Eye (tissue), 1 donor: ENCODE results near the gene RNASE4.
A peak's percentile ranks its signal among the peaks of the same experiment; 100 is the strongest.
"Not testable (repeated sequence)": the region's sequence is repeated elsewhere in the genome, so short reads cannot be mapped to it uniquely, and the experiment has no call there.

ENCODE experiments used
- DNase-seq: peaks from one replicate; pipeline ENCODE4 v3.0.0-alpha.2; 2015

The RNASE4 gene

DNA sequence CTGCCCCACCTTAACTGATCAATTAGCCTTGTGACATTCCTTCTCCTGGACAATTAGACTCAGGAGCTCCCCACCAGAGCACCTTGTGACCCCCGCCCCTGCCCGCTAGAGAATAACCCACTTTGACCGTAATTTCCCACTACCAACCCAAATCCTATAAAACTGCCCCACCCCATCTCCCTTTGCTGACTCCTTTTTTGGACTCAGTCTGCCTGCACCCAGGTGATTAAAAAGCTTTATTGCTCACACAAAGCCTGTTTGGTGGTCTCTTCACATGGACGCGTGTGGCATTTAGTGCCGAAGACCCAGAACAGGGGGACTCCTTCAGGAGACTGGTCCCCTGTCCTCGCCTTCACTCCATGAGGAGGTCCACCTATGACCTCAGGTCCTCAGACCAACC lies 16.6 kb downstream of the RNASE4 start:
- not testable (repeated sequence) for DNase-seq

DNA sequence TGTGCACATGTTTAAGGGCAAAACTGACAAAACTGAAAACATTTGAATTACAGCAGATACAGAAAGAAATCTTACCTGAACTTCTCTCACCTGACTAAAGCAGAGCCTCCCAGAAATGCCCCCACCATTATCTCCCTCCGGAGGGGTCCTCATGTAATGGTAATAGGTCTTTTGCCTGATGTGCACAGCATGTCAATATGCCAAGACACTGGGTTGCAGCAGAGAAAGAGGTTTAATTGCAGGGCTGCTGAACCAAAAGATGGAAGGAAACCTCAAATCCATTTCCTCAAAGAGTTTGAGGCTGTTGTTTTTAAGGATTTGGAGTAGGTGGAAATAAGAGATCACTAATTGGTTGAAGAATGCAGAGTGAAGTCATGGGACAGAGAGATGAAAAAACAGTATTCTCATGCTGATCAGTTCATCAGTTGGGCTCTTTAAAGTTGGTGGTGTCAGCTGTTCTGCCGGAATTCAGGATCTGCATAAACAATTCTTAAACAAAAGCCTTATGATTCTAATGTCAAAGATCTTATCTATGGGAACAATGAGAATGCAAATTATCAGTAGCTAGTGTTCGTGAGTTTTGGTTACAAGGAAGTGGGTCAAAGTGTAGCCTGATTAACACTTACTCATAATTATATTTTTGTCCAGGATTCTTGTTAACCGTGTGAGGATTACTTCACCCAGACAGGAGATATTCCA lies 22.4 kb downstream of the RNASE4 start:
- DNase-seq: no peak

DNA sequence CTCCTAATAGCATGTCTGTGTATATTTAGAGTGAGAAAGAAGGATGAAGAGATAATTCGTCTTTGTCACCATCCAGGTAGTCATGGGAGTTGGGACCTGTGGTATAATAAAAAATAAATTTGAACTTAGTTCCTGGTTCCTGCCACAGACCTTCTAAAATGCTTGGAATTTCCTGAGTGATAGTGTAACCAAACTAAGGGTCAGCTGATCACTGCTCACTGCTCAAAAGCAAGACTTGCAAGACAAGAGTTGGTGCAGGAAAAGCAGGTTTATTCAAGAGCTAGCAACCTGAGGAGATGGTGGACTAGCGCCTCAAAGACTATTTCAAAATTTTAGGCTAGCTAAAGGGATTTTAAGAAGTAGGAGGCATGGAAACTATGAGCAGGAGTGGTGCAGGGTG lies 23.3 kb downstream of the RNASE4 start:
- no peak for DNase-seq

DNA sequence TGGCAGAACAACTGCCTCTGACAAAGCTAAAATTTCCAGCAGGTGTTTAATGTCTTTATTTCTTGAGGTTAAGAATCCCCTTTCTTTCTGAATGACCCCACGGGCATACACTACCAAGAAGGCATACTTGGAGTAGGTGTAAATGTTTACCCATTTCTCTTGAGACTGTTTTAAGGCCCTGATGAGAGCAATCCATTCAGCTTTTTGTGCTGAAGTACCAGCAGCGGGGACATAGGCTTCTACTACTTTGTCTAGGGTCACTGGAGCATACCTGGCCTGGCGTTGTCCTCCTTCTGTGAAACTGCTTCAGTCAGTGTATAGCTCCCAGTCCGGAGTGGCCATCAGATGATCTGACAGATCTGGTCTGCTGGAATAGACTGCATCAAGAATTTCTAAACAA lies 26.9 kb downstream of the RNASE4 start:
- no peak for DNase-seq

DNA sequence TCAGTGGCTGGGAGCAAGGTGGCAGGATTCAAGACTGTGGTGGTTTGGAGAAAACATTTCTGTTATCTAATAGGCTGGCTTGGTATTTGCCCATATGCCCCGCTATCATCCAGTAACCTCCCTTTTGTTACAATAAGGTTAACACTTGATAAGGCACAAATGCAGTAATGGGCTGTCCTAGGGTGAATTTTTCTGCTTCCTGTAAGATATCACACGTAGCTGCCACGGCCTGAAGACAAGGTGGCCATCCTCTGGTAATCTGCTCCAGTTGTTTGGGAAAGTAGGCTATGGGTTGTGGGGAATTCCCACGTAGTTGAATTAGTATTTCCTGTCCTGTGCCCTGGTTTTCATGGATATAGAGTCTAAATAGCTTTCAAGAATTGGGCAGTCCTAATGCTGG lies 27.3 kb downstream of the RNASE4 start:
- no peak for DNase-seq

DNA sequence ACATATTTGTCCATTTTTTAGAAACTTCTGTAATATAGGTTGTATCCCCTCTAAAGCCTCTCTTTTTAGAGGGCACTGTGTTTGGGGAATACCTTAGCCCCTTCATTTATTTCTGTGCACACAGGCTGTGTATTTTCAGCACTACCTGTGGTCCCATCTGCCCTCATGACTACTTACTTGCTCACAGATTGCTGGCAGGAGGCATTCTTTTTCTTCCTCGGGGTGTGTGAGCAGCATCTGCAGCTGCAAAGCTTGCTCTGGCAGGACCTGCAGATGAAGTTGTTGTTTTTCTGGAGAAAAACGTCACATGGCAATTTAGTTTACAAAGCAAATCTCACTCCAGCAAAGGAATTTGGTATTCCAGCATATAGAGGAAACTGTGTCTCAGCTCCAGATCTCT lies 28.5 kb downstream of the RNASE4 start:
- no peak for DNase-seq

DNA sequence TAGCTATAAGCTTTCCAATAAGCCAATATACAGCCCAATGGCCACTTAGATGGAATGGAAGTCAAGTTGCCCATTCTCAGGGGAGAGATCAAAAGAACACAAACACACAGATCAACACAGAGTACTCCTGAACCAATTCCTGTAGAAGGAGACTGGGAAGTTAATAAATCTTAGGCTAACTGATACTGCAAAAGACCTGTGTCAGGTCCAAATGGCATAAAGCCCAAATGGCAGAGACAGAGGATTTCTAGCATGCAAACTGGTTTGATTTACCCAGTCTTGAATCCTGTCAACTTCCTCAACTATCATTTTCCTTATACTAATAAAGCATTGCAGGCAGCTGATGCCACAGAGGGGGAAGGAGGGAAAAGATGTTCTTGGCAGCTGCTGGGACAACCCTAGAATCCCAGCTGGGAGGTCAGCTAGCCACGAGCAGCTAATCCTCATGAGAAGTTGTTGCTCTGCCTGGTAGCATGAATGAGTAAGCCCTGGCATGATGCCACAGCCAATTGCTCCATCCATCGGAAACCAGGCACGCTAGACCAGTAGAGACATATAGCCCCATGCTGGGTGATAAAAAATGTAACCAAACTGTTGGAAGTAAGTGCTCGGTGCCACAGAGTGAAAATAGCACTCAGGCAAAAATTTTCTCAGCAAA lies 30.4 kb downstream of the RNASE4 start:
- no peak for DNase-seq

DNA sequence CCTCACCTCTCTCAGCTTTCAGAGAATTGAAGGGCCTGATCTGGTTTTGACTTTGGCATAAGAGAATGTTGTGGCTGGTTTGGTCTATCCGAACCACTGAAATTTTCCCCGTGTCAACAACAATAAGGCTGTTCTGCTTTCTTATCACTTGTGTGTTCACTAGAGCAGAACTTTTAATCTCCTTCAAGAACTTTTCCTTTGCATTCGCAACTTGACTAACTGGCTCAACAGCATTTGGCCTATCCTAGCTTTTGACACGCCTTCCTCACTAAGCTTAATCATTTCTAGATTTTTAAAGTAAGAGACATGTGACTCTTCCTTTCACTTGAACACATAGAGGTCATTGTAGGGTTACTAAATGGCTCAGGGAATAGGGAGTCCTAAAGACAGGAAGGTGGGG lies 35.4 kb downstream of the RNASE4 start:
- DNase-seq: peak; percentile 19

DNA sequence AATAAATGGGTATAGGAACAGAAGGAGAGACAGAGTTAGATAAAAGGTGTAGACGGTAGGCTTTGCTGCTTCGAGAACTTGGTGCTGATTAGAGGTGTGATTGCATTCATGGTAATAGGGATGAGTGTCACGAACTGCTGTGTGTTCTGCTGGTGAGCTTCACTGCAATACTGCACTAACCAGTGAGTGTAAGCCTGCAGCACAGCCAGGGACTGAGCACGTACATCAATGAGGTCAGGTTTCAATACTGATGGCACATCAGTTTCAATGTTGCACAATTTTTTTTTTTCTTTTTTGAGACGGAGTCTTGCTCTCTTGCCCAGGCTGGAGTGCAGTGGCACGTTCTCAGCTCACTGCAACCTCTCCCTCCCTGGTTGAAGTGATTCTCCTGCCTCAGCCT lies 36.4 kb downstream of the RNASE4 start:
- DNase-seq: no peak

DNA sequence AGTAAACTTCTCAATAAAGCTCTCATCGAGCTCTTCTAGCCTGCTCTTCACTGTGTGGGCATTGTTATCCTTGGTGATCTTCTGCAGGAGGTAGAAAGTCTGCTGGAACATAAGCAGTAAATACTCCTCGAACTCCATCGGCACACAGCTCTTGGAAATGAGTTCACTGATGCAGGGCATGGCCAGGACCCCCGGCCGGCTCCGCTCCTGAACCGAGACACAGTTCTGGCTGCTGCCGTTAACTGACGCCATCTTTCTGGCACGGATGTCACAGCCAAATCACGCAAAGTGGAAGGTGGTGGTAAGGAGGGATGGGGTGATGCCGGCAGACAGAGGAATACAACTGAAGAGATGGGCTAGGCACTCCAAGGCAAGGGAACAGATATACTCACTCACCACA lies 37.7 kb downstream of the RNASE4 start:
- DNase-seq: no peak

DNA sequence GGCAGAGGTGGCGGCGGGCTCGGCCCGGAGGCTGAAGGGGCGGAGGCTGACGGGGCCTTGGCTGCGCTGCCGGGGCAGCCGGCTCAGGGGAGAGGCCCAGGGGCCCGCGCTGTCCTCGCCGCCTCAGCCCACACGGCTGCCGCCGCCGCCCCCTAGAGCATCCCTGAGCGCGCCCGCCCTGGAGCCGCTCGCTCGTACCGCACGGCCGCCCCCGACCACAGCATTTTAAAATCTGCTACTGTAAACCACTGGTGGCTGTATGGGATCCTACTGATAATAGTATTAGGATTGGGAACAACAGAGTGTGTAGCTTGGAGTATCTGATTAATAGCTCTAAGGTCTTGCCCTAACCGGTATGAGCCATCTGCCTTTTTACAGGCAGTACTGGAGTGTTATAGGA lies 39.1 kb downstream of the RNASE4 start:
- DNase-seq: peak; percentile 35

DNA sequence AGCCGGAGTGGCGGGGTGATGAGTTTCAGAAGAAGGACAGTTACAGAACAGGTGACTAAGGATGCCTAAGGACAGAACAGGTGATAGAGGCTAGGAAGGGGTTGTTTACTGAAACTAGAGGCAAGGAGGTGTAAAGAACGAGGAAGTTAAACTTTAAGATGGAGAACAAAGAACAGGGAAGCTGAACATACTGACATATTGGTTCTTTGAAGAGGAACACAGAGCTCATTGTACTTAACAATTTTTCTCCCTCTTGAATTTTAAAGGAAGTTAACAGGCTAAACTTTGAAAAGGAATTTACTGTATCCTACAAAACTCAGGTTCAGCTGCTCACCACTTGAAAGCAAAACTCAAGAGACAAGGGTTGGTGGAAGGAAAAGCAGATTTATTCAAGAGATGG lies 41.8 kb downstream of the RNASE4 start:
- not testable (repeated sequence) for DNase-seq

DNA sequence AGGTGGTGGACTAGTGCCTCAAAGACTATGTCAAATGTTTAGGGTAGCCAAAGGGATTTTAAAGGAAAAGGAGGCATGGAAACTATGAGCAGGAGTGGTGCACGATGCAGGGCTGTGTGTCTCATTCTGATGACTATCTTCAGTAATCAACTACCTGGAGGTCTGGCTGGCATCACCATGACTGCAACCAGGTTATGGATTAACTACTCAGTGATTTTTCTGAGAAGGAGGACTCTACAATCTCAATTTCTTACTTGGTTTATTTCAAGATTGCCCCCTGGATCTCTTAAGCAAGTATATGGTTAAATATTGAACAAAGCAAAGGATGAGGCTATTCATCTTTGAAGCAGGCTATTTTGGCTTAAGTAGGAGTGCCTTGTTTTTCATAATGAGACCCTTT lies 42.2 kb downstream of the RNASE4 start:
- DNase-seq: no peak

DNA sequence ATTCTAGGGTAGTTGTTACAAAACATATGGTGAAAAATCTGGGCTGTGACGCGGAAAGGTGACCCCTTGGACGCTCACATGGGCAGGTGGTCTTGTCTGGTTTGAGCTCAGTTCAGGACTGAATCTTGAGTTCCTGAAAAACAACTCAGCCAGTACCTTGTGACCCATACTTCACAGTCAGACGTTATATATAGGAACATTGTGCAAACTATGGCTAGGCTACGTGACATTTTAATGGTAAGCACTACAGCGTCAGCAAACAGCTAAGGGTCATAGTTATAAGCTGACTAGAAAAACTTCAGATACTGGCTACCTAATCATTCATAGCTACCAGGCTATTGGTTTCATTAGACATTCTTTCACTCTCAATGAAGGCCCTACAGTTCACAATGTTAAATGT lies 46.5 kb downstream of the RNASE4 start:
- no peak for DNase-seq

DNA sequence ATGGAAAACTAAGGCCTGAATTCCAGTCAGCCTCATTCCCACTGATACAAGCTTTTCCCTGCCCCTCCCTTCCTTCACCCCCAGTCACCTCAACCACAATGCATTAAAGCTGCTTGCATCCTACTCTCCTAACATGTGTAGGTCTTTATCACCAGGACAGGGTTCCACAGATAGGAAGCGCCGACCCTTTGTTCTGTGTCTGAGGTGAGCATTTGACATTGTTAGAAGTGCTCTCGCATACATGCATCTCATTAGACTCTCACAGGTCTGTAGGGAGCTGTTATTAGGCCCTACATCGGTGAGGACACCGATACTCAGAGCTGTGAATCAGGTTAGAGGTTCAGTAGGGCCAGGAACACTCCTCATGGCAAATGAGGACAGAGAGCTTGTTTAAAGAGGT lies 48.1 kb downstream of the RNASE4 start:
- DNase-seq: peak; percentile 33

DNA sequence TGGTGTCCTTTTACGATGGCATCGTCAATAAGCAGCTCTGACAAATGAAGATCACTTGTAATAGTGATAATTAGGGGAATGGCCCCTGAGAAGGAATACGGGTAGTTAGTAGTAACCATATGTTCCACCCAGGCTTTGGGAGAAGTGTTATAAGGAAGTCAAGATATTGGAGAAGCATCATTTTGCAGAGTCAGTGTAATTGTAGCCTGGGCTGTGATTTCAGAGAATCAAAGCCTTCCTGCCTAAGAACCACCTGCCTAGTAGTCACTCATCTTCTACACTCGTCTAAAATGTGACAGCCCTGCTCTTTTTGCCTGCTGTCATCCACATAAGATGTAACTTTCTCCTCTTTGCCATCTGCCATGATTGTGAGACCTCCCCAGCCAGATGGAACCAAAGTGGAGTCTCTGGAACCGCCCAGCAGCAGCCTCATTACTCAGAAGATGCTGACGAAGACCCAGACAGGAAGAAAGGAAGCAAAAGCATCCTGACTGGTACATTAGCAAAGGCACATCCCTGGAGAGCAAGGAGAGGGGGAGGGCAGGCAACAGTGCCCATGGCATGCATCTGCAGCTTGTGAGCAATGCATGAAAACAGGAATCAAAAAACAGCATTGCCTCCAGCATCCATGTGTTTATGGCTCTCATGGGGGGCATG lies 48.7 kb downstream of the RNASE4 start:
- DNase-seq: peak; percentile 80

DNA sequence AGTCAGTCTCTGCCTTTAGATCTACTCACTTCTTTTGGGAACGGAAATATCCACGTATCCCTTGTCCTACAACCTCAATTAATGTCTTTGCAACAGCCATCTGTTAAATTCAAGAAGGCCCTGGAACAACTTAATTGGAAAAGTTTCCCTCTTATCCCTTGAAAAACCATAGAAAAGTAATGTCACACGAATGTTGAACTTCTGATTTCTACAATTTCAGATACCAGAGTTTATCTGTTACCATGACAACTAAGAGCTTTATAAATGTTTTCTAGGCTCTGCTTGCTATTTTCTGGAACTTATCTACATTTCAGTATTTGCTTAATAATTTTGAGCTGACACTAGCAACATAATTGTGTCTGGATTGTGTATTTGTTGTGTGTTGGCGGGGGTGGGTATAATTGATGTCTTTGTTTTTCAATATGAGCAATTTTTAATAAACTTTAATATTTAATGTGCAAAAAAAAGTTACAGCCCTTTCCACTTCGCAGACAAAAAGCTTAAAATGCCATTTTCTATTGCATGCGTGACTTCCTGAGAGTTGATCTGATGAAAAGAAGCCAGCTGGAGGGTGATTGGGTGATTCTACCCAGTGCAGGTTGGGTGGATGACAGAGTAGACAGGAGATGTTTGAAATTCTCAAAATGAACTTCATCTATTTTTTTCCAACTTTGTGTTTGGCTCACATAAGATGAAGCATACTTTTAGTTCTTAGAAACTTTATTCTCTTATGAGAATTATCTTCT lies 49.5 kb downstream of the RNASE4 start:
- DNase-seq: peak; percentile 61

DNA sequence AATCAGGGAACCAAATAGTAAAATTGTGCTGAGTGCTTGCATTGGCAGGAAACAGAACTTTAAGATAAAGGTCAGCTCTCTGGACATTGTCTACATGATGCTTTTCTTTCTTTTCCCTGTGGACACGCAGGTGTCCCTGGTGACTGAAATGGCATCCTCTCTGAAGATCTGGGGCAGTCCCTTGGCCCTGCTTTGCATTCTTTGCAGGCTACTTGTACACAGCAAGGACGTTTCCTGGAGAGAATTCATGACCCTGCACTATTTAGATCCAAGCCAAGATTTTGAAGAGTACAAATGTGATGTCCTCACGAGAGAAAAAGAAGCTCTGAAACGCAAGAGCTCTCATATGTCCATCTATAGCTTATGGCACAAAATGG lies 50.1 kb downstream of the RNASE4 start:
- DNase-seq: peak; percentile 5

DNA sequence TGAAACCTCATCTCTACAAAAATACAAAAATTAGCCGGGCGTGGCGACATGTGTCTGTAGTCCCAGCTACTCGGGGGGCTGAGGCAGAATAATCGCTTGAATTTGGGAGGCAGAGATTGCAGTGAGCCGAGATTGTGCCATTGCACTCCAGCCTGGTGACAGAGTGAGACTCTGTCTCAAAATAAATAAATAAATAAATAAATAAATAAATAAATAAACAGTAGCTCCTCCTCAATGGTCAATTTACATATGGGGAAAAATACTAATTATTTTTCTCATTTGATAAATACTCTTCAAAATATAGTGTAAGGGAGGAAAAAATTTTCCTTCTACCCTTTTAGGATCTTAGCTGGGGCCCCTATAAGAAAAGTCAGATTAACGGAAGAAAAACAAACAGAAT lies 53.9 kb downstream of the RNASE4 start:
- DNase-seq: not testable (repeated sequence)

DNA sequence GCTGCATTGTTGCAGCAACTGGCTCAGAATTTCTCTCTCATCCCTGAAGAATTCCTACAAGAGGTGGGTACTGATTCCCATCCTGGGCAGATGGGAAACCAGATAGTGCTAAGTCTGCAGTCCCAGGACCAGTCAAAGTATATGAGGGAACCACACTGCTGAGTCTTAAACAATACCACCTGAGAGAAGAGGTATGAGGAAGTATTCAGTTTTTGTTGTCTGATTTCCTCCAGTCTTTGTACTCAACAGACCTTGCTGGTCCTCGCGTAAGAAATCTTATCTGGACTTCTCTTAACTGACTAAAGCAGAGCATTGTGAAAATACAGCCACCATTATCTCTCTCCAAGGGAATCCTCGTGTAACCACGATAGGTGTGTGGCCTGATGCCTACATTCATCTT lies 57.8 kb downstream of the RNASE4 start:
- no peak for DNase-seq

DNA sequence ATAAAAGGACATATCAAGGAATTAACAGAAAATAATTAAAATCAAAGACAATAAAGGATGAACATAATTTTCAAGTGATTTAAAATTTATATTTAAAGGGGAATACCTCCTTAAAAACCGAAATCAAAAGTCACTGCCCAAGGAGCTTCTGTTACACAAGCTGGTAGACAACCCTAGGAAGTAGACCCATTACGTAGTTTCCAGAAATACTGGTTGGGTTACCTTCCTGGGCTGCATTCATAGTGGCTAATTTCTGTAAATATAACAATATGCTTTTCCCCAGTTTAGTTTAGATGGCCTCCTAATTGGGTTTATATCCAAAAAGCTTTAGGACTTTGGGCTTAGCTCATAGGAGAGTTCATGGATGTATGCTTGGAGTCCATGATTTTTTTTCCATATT lies 59.2 kb downstream of the RNASE4 start:
- DNase-seq: no peak

DNA sequence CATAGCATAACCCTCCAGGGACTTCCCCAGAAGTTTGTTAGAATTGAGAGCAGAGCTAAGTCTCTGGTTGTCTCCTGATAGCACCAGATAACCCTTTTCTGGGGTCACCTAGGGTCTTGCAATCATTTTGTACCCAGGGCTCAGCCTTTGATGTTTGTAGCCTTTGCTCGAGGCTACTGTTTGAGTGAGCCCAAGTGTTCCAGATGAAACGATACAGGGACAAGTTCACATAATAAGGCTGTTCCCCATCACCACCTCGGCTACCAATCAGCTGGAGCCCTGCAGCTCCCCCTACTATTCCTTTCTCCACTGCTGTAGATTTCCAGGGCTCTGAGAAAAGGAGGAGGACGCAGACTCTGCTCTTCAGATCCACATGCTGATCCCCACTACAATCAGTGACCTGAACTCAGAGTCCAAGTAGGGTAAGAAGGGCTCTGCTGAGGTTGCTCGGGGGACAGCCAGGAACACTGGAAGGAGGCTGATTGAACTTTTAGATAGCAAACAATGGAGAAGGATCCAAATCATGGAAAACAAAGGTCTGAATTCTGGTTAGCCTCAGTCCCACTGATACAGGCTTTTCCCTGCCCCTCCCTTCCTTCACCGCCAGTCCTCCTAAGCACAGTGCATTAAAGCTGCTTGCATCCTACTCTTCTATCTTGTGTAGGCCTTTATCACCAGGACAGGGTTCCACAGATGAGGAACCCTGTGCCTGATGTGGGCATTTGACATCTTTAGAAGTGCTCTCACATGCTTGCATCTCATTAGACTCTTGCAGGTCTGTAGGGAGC lies 61.4 kb downstream of the RNASE4 start, which contains the start of gene EDDM3A:
Gene EDDM3A (plus strand): TSS at position 317 of the 788 bp plus-strand sequence. CDS start 1,694 bp downstream, outside the sequence.
- no peak for DNase-seq

DNA sequence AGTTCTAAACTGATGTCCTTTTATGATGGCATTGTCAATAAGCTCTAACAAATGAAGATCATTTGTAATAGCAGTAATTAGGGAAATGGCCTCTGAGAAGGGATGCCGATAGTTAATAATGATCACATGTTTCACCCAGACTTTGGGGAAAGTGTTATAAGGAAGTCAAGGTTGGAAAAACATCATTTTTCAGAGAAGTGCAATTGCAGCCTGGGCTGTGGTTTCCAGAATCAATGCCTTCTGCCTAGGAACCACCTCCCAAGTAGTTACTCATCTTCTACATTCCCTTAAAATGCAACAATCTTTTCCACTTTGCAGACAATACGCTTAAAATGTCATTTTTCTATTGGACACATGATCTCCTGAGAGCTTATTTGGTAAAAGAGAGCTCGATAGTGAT lies 62.2 kb downstream of the RNASE4 start:
- DNase-seq: no peak
